Ishikawa (cell line): ENCODE results near the gene REV1.

Experiments
- CEBPB ChIP-seq: IDR thresholded peaks from 2 replicates; pipeline ENCODE4 v1.6.1; 2012
- CREB1 ChIP-seq: IDR thresholded peaks from 2 replicates; pipeline ENCODE4 v1.6.1; 2012; ENCODE audit warnings: low read depth
- EGR1 ChIP-seq: IDR thresholded peaks from 2 replicates; pipeline ENCODE4 v1.6.1; 2012
- EP300 ChIP-seq: IDR thresholded peaks from 2 replicates; pipeline ENCODE4 v1.6.1; 2012; ENCODE audit warnings: borderline replicate concordance
- FOXM1 ChIP-seq: IDR thresholded peaks from 2 replicates; pipeline ENCODE4 v1.6.1; 2012; ENCODE audit warnings: low read depth, borderline replicate concordance
- NFIC ChIP-seq: IDR thresholded peaks from 2 replicates; pipeline ENCODE4 v1.6.1; 2012
- RAD21 ChIP-seq: IDR thresholded peaks from 2 replicates; pipeline ENCODE4 v1.6.1; 2012; ENCODE audit warnings: low read depth
- TAF1 ChIP-seq: IDR thresholded peaks from 2 replicates; pipeline ENCODE4 v1.6.1; 2012; ENCODE audit warnings: low read depth, mild to moderate bottlenecking
- TCF12 ChIP-seq: IDR thresholded peaks from 2 replicates; pipeline ENCODE4 v1.6.1; 2012; ENCODE audit warnings: low read depth
- TEAD4 ChIP-seq: IDR thresholded peaks from 2 replicates; pipeline ENCODE4 v1.6.1; 2012
- USF1 ChIP-seq: IDR thresholded peaks from 2 replicates; pipeline ENCODE4 v1.6.1; 2012
- YY1 ChIP-seq: IDR thresholded peaks from 2 replicates; pipeline ENCODE4 v1.6.1; 2012; ENCODE audit warnings: low read depth
- ZBTB7A ChIP-seq: IDR thresholded peaks from 2 replicates; pipeline ENCODE4 v1.6.1; 2012; ENCODE audit warnings: low read depth
- TF ChIP-seq, protein P1 (sequence below): IDR thresholded peaks from 2 replicates; pipeline ENCODE4 v1.6.1; 2012
- TF ChIP-seq, protein P2 (sequence below): IDR thresholded peaks from 2 replicates; pipeline ENCODE4 v1.6.1; 2012; ENCODE audit warnings: low read depth, mild to moderate bottlenecking

REV1 gene

DNA sequence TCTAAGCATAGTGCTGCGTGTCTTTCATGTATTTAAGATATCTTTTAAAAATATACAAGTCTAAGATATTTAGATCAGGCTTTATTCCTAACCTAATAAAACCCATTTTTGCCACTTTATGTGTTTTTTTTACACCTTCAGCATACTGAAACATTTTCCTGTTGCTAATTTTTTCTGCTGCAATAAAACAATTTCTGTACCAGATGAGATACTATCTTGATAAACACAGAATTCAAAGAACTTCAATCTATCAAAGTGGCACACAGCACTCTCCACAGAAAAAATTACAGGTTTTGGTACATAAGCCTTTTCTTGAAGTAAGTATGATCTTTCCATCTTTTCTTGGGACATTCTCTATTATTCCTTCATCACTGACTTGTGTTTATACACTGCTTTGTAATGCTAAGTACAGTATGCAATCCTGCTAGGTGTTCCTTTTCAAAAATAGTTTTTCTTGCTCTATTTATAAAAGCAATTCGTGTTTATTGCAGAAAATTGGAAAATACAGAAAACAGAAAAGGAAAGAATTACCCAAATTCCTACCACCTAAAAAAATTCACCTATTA, 16.2 kb downstream of the REV1 start:
- no peak for TF ChIP-seq EGR1
- no peak for TF ChIP-seq CREB1
- TF ChIP-seq ZBTB7A: no peak
- TF ChIP-seq CEBPB: no peak
- no peak for TF ChIP-seq USF1
- TF ChIP-seq, protein P1, sequence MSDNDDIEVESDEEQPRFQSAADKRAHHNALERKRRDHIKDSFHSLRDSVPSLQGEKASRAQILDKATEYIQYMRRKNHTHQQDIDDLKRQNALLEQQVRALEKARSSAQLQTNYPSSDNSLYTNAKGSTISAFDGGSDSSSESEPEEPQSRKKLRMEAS: no peak
- TF ChIP-seq YY1: no peak
- no peak for TF ChIP-seq FOXM1
- TF ChIP-seq TCF12: no peak
- no peak for TF ChIP-seq EP300
- TF ChIP-seq, protein P2, sequence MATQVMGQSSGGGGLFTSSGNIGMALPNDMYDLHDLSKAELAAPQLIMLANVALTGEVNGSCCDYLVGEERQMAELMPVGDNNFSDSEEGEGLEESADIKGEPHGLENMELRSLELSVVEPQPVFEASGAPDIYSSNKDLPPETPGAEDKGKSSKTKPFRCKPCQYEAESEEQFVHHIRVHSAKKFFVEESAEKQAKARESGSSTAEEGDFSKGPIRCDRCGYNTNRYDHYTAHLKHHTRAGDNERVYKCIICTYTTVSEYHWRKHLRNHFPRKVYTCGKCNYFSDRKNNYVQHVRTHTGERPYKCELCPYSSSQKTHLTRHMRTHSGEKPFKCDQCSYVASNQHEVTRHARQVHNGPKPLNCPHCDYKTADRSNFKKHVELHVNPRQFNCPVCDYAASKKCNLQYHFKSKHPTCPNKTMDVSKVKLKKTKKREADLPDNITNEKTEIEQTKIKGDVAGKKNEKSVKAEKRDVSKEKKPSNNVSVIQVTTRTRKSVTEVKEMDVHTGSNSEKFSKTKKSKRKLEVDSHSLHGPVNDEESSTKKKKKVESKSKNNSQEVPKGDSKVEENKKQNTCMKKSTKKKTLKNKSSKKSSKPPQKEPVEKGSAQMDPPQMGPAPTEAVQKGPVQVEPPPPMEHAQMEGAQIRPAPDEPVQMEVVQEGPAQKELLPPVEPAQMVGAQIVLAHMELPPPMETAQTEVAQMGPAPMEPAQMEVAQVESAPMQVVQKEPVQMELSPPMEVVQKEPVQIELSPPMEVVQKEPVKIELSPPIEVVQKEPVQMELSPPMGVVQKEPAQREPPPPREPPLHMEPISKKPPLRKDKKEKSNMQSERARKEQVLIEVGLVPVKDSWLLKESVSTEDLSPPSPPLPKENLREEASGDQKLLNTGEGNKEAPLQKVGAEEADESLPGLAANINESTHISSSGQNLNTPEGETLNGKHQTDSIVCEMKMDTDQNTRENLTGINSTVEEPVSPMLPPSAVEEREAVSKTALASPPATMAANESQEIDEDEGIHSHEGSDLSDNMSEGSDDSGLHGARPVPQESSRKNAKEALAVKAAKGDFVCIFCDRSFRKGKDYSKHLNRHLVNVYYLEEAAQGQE: no peak
- no peak for TF ChIP-seq NFIC
- no peak for TF ChIP-seq TAF1
- TF ChIP-seq TEAD4: no peak
- TF ChIP-seq RAD21: no peak

DNA sequence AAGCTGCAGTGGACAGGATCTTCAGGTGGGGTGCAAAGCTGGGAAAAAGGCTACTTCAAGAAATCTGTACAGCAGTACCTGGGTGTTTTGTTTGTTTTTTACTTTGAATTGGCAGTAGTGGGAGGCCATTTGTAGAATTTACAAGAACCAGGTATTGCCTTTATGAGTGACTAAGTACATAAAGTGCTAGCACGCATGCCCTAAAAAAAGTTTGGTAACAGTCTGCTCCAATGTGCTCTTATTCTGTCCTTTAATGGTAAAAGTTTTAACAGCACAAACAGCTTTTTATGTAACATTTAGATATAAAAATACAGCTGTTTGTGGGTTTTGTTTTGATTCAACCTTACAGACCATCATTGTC, 17.2 kb downstream of the REV1 start:
- TF ChIP-seq TAF1 (no peak), RAD21 (no peak), USF1 (no peak), TCF12 (no peak), TEAD4 (no peak), ZBTB7A (no peak), EP300 (no peak), FOXM1 (no peak), NFIC (no peak), EGR1 (no peak), YY1 (no peak)
- TF ChIP-seq, protein P1: no peak

- TF ChIP-seq EGR1 (no peak), RAD21 (no peak), EP300 (no peak), CREB1 (no peak)
These were observed 17.9 kb downstream of the REV1 start for GRCh38 chr2:99471654-99472599.

DNA sequence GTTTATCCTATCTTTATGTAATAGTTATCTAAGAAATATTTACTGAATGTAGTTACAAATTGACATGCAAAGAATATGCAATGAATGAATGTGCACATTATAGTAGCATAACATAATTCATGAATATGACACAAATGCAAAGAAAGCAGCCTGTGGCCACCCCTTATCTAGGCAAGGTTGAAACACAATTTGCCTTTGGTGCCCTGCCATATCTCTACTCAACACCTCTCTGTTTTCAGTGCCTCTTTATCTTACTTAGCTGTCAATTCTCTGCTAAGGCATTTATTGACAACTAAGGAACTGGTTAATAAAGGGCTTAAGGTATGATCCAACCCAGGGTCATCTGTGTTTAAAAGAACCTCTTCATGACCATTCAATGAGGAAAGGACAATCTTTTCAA, 18.9 kb downstream of the REV1 start:
- TF ChIP-seq TAF1: no peak
- no peak for TF ChIP-seq CEBPB
- no peak for TF ChIP-seq CREB1
- TF ChIP-seq, protein P2: no peak
- no peak for TF ChIP-seq FOXM1
- TF ChIP-seq NFIC: no peak
- no peak for TF ChIP-seq YY1
- no peak for TF ChIP-seq TEAD4
- TF ChIP-seq EP300: no peak
- TF ChIP-seq, protein P1: no peak
- no peak for TF ChIP-seq USF1
- TF ChIP-seq ZBTB7A: no peak
- TF ChIP-seq EGR1: no peak
- TF ChIP-seq RAD21: no peak
